ENCODE measurements around the gene KAT2A. TPM values are rescaled to one million over a fixed set of nuclear protein-coding genes. Genes with fewer than 3 reads are reported as not detected.

Gene KAT2A
- total RNA-seq, 1 experiment from 2014 or later: 42.1 TPM

DNA sequence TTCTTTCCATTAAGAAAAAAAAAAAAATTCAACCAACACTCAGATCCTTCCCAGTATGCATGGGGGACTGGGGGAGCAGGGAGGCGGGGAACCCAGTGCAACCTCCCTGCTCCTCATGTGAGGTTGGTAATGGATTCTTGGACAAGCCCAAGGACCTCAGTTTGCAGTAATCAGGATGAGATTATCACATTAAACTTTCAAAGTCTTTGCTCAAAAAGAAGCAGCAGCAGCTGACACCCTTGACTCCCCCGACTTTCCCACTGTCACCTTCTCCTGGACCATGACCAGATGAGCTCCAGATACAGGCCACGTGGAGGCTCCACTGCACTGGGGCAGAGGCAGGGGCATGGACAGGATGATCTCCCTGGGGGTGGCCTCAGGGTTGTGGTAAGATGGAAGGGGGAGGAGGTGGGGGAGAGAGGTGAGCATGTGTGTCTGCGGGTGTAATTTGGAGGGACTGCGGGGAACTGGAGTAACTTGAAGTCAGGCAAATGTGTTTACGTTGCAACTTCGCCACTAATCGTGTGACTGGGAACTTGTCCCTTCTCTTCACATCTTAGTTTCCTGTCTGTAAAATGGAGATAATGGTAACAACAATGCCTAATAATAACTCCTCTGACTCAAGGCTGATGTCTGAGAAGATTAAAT, 42.6 kb downstream of the KAT2A start:
- Histone ChIP-seq H3K27ac (no peak overlapping the region), H3K79me2 (ENCODE audit: low read depth) (no peaks in the 10 kb centered on the region), H3K4me3 (no peak overlapping the region), H4K20me1 (ENCODE audit: insufficient read depth) (no peaks in the 10 kb centered on the region), H3F3A (ENCODE audit: insufficient read depth, low read depth) (no peaks in the 10 kb centered on the region), H3K9me2 (ENCODE audit: insufficient read depth) (no peaks in the 10 kb centered on the region), H3K27me3 (ENCODE audit: insufficient read depth, low read depth) (no peaks in the 10 kb centered on the region), H2AFZ (no peak overlapping the region), H3K4me2 (no peak overlapping the region), H3K4me1 (replicated peaks; ENCODE audit: insufficient read depth) (0 out of 2 replicates have a peak, but pooled peaks cover 6% of the 10 kb centered on the region), H3K36me3 (ENCODE audit: low read depth) (no peaks in the 10 kb centered on the region), H3K9me3 (ENCODE audit: insufficient read depth, low read depth) (no peaks in the 10 kb centered on the region)
- TF ChIP-seq EZH2 (IDR thresholded peaks at IDR 0.05; ENCODE audit: low read depth): no peak
- TF ChIP-seq, protein P1, sequence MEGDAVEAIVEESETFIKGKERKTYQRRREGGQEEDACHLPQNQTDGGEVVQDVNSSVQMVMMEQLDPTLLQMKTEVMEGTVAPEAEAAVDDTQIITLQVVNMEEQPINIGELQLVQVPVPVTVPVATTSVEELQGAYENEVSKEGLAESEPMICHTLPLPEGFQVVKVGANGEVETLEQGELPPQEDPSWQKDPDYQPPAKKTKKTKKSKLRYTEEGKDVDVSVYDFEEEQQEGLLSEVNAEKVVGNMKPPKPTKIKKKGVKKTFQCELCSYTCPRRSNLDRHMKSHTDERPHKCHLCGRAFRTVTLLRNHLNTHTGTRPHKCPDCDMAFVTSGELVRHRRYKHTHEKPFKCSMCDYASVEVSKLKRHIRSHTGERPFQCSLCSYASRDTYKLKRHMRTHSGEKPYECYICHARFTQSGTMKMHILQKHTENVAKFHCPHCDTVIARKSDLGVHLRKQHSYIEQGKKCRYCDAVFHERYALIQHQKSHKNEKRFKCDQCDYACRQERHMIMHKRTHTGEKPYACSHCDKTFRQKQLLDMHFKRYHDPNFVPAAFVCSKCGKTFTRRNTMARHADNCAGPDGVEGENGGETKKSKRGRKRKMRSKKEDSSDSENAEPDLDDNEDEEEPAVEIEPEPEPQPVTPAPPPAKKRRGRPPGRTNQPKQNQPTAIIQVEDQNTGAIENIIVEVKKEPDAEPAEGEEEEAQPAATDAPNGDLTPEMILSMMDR (conservative IDR thresholded peaks at IDR 0.05): no peak
- no TSS peak for BruUV-seq (replicated peaks)
- POLR2A ChIA-PET (ENCODE audit: unreplicated experiment): no interaction called here
- CTCF ChIA-PET: no interaction called here
- DNase-seq: no peak
- intact Hi-C loops (cut with micrococcal nuclease; ENCODE audit: unreplicated experiment): no loop called here

DNA sequence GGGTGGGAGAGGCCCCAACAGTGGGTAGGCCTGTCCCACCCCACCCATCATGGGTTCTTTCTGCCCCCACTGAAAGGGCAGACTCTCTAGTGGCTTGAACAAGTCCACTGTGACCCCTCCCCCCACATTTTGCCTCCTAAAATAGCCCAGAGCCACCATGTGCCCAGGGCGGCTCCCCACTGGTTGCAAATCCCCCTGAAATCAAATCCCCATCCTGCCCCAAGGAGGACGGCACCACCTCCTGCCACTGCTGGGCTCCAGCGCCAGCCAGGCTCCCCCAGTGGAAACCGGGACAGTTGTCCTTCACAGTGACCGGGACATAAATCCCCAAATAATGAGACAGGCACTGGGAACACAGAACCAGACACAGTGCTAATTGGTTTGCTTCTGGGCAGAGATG, 43.4 kb downstream of the KAT2A start:
- Histone ChIP-seq H3K4me2 (no peak overlapping the region), H3K4me1 (replicated peaks; ENCODE audit: insufficient read depth) (0 out of 2 replicates have a peak, but pooled peaks cover 6% of the 10 kb centered on the region), H3K36me3 (ENCODE audit: low read depth) (no peaks in the 10 kb centered on the region), H3K27ac (no peak overlapping the region), H3K4me3 (no peak overlapping the region), H3F3A (ENCODE audit: insufficient read depth, low read depth) (no peaks in the 10 kb centered on the region), H3K9me3 (ENCODE audit: insufficient read depth, low read depth) (no peaks in the 10 kb centered on the region), H4K20me1 (ENCODE audit: insufficient read depth) (no peaks in the 10 kb centered on the region), H3K27me3 (ENCODE audit: insufficient read depth, low read depth) (no peaks in the 10 kb centered on the region), H3K9me2 (ENCODE audit: insufficient read depth) (no peaks in the 10 kb centered on the region), H2AFZ (no peak overlapping the region), H3K79me2 (ENCODE audit: low read depth) (no peaks in the 10 kb centered on the region)
- TF ChIP-seq EZH2 (IDR thresholded peaks at IDR 0.05; ENCODE audit: low read depth): no peak
- TF ChIP-seq, protein P1 (conservative IDR thresholded peaks at IDR 0.05): no peak
- intact Hi-C loops (cut with micrococcal nuclease; ENCODE audit: unreplicated experiment): no loop called here
- CTCF ChIA-PET: no interaction called here
- POLR2A ChIA-PET (ENCODE audit: unreplicated experiment): no interaction called here
- DNase-seq: no peak
- BruUV-seq (replicated peaks): no TSS peak

DNA sequence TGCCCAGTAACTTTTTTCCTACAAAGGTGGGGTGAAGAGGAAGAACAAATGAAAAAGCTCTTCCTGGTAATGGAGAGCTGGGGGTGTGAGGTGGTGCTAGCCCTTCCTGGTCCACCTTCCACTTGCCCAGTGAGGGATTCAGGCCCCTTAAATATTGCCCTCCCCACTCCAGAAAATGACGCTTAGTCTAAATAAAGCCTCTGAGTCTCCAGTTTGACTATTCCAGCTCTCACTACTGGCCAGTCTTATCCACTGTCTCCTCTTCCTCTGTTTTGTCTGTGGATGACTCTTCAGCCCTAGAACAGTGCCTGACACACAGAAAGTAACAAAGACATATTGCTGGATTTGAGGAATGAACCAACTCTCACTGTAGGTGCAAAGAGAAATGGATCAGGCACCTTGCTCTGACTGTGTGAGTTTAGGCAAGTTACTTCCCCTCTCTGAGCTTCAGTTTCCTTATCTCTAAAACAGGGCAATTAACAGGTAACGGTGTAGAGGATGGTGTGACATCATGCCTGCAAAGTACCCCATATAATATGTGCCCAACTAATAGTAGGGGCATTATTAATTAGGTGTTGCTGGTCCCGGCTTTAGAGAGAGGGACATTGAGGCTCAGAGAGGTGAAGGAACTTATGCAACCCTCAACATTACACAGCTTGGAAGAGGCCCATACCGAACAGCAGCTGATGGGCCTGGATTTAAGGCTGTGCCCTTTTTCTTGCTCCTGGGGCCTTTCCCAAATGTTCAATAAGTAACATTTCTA, 44.2 kb downstream of the KAT2A start:
- Histone ChIP-seq H3F3A (ENCODE audit: insufficient read depth, low read depth) (no peaks in the 10 kb centered on the region), H3K4me3 (no peak overlapping the region), H4K20me1 (ENCODE audit: insufficient read depth) (no peaks in the 10 kb centered on the region), H3K9me2 (ENCODE audit: insufficient read depth) (no peaks in the 10 kb centered on the region), H3K4me2 (no peak overlapping the region), H3K4me1 (replicated peaks; ENCODE audit: insufficient read depth) (0 out of 2 replicates have a peak, but pooled peaks cover 1% of the 10 kb centered on the region), H3K79me2 (ENCODE audit: low read depth) (no peaks in the 10 kb centered on the region), H3K27ac (no peak overlapping the region), H2AFZ (no peak overlapping the region), H3K36me3 (ENCODE audit: low read depth) (no peaks in the 10 kb centered on the region), H3K9me3 (ENCODE audit: insufficient read depth, low read depth) (no peaks in the 10 kb centered on the region), H3K27me3 (ENCODE audit: insufficient read depth, low read depth) (peaks cover 4% of the 10 kb centered on the region)
- no TSS peak for BruUV-seq (replicated peaks)
- ChIA-PET CTCF (no interaction called here), POLR2A (ENCODE audit: unreplicated experiment) (no interaction called here)
- intact Hi-C loops (cut with micrococcal nuclease; ENCODE audit: unreplicated experiment): no loop called here
- no peak for DNase-seq
- no peak for TF ChIP-seq EZH2 (IDR thresholded peaks at IDR 0.05; ENCODE audit: low read depth)
- TF ChIP-seq, protein P1 (conservative IDR thresholded peaks at IDR 0.05): no peak
